ENCODE data around the gene GRAMD2A.

GRAMD2A gene

GRCh38 chr15:72166716-72167417, 30.7 kb downstream of the GRAMD2A start:
- DNase-seq = no peak

- no peak for DNase-seq
These were observed 33.9 kb downstream of the GRAMD2A start for GRCh38 chr15:72163719-72164118.

GRCh38 chr15:72162569-72162968, 35.0 kb downstream of the GRAMD2A start:
- no peak for DNase-seq

- no peak for DNase-seq
These were observed 36.0 kb downstream of the GRAMD2A start for GRCh38 chr15:72161361-72162132.

DNA sequence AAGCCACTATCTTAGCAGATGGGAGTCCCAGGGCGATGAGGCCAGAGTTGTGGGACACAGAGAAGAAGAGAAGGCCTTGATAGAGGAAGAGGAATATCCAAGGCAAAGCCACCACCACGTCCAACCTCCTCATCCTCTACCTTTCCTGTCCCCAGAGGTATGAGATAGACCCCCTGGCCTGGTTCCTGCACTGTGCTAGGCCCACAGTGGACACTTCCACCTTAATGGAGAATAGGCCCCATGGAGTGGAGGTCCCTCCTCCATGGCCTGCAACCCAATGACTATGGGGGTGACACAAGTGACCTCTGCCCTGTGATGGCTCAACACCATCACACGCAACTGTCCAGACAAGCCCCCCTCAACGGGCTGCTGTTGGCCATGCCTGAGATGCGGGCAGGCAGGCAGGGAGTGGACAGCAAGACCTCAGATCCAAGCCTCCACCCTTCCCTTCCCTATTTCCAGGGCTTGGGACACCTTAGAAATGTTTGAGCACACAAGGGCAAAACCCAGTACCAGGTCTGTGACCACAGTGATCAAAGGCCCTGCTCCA, 36.8 kb downstream of the GRAMD2A start:
- DNase-seq = no peak

DNA sequence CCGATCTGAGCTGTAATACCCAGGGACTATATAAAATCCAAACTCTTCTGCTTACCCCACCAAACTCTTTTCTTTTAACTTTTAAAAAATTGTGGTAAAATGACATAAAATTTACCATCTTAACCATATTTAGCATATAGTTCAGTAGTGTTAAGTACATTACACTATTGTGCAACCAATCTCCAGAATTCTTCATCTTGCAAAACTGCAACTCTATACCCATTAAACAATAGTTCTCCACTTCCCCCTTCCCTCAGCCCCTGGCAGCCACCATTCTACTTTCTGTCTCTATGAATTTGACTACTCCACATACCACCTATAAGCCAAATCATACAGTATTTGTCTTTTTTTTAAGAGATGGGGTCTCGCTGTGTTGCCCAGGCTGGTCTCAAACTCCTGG, 40.7 kb downstream of the GRAMD2A start:
- DNase-seq = no peak

- peak; percentile 76 for DNase-seq
These were observed 41.7 kb downstream of the GRAMD2A start for GRCh38 chr15:72155635-72156616.

GRCh38 chr15:72155003-72155621, 42.5 kb downstream of the GRAMD2A start:
- peak; percentile 37 for DNase-seq

DNA sequence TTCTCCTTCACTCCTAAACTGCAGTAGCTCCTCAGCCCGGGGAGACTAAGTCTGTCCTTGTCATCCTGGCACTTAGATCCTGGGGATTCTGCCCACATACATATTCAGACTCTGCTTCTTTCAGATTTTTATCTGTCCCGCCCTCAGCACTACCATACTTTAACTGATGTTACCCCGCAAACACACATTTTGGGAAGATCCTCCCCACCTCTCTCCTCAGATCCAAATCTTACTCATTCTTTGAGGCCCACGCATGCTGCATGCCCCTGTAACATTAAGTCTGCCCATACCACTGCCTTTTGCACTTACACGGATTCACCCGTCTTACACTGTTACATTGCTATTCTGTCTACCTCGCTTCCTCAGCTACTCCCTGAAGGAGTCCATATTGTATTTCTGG, 43.3 kb downstream of the GRAMD2A start:
- no peak for DNase-seq

GRCh38 chr15:72153269-72154000, 44.2 kb downstream of the GRAMD2A start:
- no peak for DNase-seq

GRCh38 chr15:72147418-72147817, 50.2 kb downstream of the GRAMD2A start:
- DNase-seq = no peak

DNA sequence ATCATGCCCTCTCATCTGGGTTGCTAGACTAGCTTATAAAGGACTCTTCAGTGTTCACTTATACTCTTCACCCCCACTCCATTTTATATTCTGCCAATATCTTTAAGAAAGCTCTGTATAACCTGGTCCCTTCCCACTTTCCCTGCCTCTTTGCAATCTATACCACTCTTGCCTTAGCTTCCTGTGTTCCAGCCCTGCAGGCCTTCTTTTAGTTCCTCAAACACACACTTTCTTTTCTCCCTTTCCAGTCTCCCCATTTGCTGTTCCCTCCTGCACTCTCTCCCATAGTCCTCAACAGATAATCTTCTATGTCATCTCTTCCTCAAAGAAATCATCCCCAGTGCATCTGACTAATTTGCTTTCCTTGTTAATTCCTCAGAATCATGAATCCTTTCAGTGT, 50.7 kb downstream of the GRAMD2A start:
- no peak for DNase-seq

GRCh38 chr15:72146221-72146620, 51.4 kb downstream of the GRAMD2A start:
- no peak for DNase-seq

GRCh38 chr15:72141171-72142084, 56.2 kb downstream of the GRAMD2A start:
- no peak for DNase-seq

GRCh38 chr15:72140088-72140487, 57.5 kb downstream of the GRAMD2A start:
- DNase-seq = no peak

DNA sequence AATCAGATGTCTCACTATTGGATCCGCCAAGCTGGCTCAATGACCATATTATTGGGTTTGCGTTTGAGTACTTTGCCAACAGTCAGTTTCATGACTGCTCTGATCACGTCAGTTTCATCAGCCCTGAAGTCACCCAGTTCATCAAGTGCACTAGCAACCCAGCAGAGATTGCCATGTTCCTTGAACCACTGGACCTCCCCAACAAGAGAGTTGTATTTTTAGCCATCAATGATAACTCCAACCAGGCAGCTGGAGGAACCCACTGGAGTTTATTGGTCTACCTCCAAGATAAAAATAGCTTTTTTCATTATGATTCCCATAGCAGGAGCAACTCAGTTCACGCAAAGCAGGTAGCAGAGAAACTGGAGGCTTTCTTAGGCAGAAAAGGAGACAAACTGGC, 57.9 kb downstream of the GRAMD2A start:
- no peak for DNase-seq

DNA sequence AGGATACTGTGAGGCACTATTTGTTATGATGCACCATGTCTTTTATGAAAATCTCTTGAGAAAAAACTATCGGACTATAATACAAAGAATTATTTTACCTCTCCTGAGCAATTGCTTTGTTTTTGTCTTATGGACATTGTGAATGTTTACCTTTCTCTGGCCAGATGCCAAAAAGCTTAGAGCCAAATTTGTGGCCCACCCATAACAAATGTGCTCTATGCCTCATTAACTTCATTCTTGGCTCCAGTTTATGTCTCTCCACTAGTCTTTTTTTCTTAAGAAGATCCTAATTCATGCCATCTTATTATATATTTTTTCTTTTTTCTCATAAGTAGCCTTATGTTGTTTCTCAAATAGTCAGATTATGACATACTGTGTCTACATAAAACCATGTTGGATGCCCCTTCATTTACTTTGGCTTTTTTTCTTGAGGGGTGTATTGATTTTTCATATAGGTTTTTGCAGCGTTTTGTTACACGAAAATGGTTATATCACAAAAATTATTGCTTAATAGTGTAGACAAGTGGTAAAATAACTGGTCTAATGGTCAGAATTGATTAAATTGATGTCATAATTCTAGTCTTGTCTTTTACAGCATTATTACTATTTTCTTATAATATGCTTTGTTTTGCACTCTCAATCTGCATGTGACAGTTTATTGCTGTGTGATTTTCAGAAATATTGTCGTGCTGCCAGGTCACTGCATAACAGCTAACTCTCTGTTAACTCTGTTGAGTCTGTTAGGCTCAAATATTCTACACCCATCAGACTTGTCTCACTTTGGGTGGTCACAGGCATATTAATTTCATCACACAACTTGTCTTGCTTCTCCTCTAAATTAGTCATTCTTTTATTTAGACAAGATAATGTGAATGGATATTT, 61.2 kb downstream of the GRAMD2A start:
- no peak for DNase-seq

DNA sequence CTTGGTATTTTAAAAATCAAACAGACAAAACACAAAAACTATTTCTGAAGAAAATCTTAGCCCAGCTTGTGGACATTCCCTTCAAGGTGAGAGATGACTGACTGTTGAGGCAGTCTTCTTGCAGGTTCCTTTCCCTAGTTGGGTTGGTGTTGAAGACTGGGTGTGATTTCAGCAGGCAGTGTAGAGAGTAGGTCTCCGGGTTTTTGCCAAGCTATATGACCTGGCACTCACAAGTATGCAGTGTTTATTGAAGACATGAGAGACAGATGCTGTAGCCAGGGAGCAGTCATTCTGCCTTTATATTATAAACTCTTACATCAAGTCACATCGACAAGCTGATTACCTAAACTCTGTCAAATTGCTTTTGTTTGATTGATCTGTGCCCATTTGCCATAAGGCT, 61.9 kb downstream of the GRAMD2A start:
- no peak for DNase-seq

DNA sequence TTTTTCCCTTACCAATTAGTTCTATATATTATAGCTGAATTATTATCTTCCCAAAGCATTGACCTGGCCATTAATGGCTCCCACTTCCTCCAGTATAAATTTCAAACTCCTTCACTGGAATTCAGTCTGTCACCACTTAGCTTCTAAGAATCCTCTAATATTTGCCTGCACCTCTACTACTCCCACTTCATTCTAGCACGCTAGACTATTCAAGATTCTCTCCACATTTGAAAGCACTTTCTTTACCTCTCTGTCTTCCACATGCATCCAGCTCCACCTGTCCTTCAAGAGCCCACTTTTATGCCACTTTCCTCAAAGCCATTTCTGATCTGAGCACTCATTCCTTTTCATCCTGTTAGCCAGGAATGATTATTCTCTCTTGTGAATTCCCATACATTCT, 64.4 kb downstream of the GRAMD2A start:
- DNase-seq = no peak

DNA sequence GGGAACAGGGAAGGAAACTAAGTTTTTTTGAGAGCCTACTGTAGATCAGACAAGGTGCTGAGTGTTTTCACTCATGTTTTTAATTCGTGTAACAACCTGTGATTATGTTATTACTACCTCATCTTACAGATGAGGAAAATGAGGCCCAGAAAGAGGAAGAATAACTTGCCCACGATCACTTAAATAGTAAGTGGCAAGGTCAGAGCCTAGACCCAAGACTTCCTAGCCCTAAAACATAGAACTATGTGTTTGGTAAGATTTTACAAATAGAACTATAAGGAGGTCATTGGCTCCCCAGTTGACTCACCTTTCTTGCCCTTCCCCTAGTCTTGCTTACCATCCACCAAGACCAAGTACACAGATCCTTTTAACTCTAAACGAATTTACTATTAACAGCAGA, 65.7 kb downstream of the GRAMD2A start:
- no peak for DNase-seq

Measured in NCI-H2227 treated with DMSO at 0.1 percent for 48 hours (cell line).